ENCODE results near the gene RAB9A. TPM values are rescaled to one million over a fixed set of nuclear protein-coding genes. Genes with fewer than 3 reads are reported as not detected.
A peak's percentile ranks its signal among the peaks of the same experiment; 100 is the strongest.

RAB9A gene
- total and polyA plus RNA-seq, 10 of the 15 experiments (the other 5 are each of a cell fraction or from before 2014, with no cell fraction given) = 42.1 to 142 (median 49.9) TPM

- Histone ChIP-seq H3K9me3 (replicated peaks; ENCODE audit: control insufficient read depth, insufficient read depth, low read length) (no peaks in the 10 kb centered on the region), H3K4me1 (ENCODE audit: control insufficient read depth, insufficient read depth, low read length) (peaks cover 7% of the 10 kb centered on the region; the same call in 1 of the 2 replicates), H3K4me3 (no peak overlapping the region), H3K36me3 (ENCODE audit: control insufficient read depth in 2 of 2, insufficient read depth in 2 of 2, low read length in 1 of 2) (no peaks in the 10 kb centered on the region), H4K20me1 (ENCODE audit: control insufficient read depth, insufficient read depth) (no peaks in the 10 kb centered on the region), H3K27ac (ENCODE audit: control insufficient read depth, insufficient read depth) (no peak overlapping the region), H2AFZ (ENCODE audit: control insufficient read depth, low read depth, low read length) (no peak overlapping the region), H3K9ac (ENCODE audit: control insufficient read depth, insufficient read depth, low read length) (no peak overlapping the region), H3K79me2 (ENCODE audit: control insufficient read depth, insufficient read depth, low read length) (peaks cover 35% of the 10 kb centered on the region), H3K4me2 (ENCODE audit: control insufficient read depth, insufficient read depth) (no peak overlapping the region), H3K27me3 (replicated peaks in 1 of 2; ENCODE audit: control insufficient read depth in 2 of 2, insufficient read depth in 2 of 2, low read length in 1 of 2) (no peaks in the 10 kb centered on the region)
- RAD21 ChIA-PET (ENCODE audit: unreplicated experiment) = interaction anchor here (1.3 to 7.0 kb wide), 8 partner anchors 10 to 72 kb away, joined by 4 to 68 read pairs (median 26); partner anchors contain the start of genes OFD1 and TRAPPC2
- ATAC-seq (no peak), FAIRE-seq (no peak), DNase-seq (ENCODE audit: low read depth, low spot score) (no peak)
- TF ChIP-seq NKRF (conservative IDR thresholded peaks at IDR 0.05) (no peak), RUNX3 (IDR thresholded peaks at IDR 0.05; ENCODE audit: low read length) (peak; percentile 61; the same call in 1 of the 2 replicates)
- CTCF ChIA-PET = interaction anchor here (0.6 to 3.2 kb wide), 13 partner anchors 8 to 66 kb away, joined by 3 to 16 read pairs (median 4); partner anchors contain the start of genes OFD1 and TRAPPC2
- WGBS (ENCODE audit: insufficient coverage, insufficient replicate concordance, low lambda C conversion rate, missing lambda C conversion rate) = 65% methylated on average over 1 of the region's 1 CpG
- POLR2A ChIA-PET = interaction anchor here (0.6 to 5.1 kb wide), 7 partner anchors 8 to 47 kb away, joined by 4 to 49 read pairs (median 13); partner anchors contain the start of genes OFD1 and TRAPPC2
- intact Hi-C loops (cut with micrococcal nuclease; ENCODE audit: unreplicated experiment) = loop anchor here (5.0 kb wide), 1 partner anchor 605 kb away; no protein-coding TSS in a partner anchor
- SMC1A ChIA-PET (ENCODE audit: uncharacterized antibody, unreplicated experiment) = interaction anchor here (0.9 to 6.4 kb wide), 15 partner anchors 10 to 82 kb away, joined by 3 to 79 read pairs (median 6); partner anchors contain the start of genes OFD1 and TRAPPC2
- no TSS peak for BruUV-seq (replicated peaks)
- in situ Hi-C loops (cut with MboI) = no loop called here
These were observed 1.7 kb upstream of the RAB9A start for GRCh38 chrX:13687203-13687602.
